HL-60/S4 (cell line): ENCODE results near the gene ACAA1.
"Not testable (repeated sequence)": the region's sequence is repeated elsewhere in the genome, so short reads cannot be mapped to it uniquely, and the experiment has no call there.

ENCODE experiments used
- in situ Hi-C: fragments of 300-500 bp; cut with MboI; formaldehyde crosslinking; loops from 2 replicates; pipeline ENCODE4 v1.14.3; 2022; ENCODE audit warnings: low sequenced_read_pairs

ACAA1 gene

GRCh38 chr3:38084334-38085310 lies 52.3 kb downstream of the ACAA1 start:
- in situ Hi-C loops, result no loop called here

GRCh38 chr3:38083871-38084333 lies 53.0 kb downstream of the ACAA1 start:
- in situ Hi-C loops, result no loop called here

GRCh38 chr3:38083254-38083653 lies 53.7 kb downstream of the ACAA1 start:
- in situ Hi-C loops, result not testable (repeated sequence)

GRCh38 chr3:38082296-38082695 lies 54.6 kb downstream of the ACAA1 start:
- in situ Hi-C loops, result not testable (repeated sequence)

GRCh38 chr3:38077073-38077472 lies 59.9 kb downstream of the ACAA1 start:
- in situ Hi-C loops, result not testable (repeated sequence)
